Fibroblast of mammary gland (primary cell): ENCODE results near the gene OBSCN.

ENCODE experiments used
- DNase-seq: peaks from one replicate; pipeline ENCODE4 v3.0.0-alpha.2; 2010; ENCODE audit warnings: low read depth
- H3K4me3 ChIP-seq: 2 replicates; pipeline ENCODE4 v1.5.1; 2011; ENCODE audit warnings: low read depth, mild to moderate bottlenecking, low read length, moderate library complexity; ENCODE audit not compliant: control insufficient read depth
- CTCF ChIP-seq: conservative IDR thresholded peaks from 2 replicates; pipeline ENCODE4 v1.5.1; 2011; ENCODE audit warnings: low read depth, low read length, inconsistent platforms; ENCODE audit not compliant: control insufficient read depth, insufficient read depth

The OBSCN gene

DNA sequence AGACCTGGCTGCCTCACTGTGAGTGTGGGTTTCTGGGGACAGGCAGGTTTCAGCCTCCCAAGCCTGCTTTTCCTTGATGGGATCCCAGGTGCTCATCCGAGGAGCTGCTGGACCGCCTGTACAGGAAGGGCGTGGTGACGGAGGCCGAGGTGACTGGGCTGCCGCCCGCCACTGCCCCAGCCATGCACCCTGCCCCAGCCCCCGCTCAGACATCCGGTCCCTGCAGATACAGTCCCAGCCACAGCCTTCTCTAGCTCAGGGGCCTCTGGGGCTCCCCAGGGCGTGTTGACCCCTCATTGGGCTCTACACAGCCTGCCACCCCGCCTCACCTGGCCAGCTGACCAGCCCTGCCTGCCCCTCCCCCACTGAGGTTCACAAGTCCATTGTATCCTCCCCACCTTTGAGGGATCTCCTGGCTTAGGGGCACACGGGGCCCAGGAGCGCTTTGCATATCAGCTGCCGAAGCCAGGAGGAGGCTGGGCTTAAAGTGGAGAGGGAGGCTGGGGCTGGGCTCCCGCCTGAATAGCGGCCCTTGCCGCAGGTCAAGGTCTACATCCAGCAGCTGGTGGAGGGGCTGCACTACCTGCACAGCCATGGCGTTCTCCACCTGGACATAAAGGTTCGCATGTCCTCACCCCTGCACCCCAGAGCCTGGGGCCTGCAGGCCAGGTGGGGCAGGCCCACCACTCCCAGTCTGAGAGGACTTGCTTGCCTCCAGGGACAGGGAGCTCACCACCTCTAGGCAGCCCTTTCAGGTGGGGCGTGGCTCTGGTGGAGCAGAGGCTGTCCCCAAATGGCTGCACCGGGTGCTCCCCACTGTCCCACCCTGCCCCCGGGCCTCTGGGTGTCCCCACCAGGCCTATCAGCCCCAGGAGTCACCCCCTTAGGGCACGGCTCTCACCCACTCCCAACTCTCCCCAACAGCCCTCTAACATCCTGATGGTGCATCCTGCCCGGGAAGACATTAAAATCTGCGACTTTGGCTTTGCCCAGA lies 160.3 kb downstream of the OBSCN start:
- TF ChIP-seq CTCF = no peak
- H3K4me3 ChIP-seq = no peak overlapping the region
- no peak for DNase-seq

- DNase-seq = no peak
- TF ChIP-seq CTCF = no peak
Observed at GRCh38 chr1:228368801-228369607, 161.2 kb downstream of the OBSCN start.

GRCh38 chr1:228369608-228370438 lies 162.0 kb downstream of the OBSCN start:
- no peak for DNase-seq
- no peak for TF ChIP-seq CTCF

More at GRCh38 chr1:228368801-228369607, 161.2 kb downstream of the OBSCN start:
- H3K4me3 ChIP-seq = no peak overlapping the region

GRCh38 chr1:228370439-228370940 lies 162.6 kb downstream of the OBSCN start:
- no peak overlapping the region for H3K4me3 ChIP-seq
- no peak for TF ChIP-seq CTCF
- no peak for DNase-seq

More at GRCh38 chr1:228369608-228370438, 162.0 kb downstream of the OBSCN start:
- H3K4me3 ChIP-seq = no peak overlapping the region

DNA sequence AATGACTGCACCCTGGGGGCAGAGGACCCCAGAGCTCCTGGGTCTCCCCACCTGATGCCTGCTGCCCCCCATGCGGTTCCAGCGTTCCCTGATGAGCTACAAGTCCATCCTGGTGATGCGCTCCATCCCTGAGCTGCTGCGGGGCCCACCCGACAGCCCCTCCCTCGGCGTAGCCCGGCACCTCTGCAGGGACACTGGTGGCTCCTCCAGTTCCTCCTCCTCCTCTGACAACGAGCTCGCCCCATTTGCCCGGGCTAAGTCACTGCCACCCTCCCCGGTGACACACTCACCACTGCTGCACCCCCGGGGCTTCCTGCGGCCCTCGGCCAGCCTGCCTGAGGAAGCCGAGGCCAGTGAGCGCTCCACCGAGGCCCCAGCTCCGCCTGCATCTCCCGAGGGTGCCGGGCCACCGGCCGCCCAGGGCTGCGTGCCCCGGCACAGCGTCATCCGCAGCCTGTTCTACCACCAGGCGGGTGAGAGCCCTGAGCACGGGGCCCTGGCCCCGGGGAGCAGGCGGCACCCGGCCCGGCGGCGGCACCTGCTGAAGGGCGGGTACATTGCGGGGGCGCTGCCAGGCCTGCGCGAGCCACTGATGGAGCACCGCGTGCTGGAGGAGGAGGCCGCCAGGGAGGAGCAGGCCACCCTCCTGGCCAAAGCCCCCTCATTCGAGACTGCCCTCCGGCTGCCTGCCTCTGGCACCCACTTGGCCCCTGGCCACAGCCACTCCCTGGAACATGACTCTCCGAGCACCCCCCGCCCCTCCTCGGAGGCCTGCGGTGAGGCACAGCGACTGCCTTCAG lies 163.3 kb downstream of the OBSCN start:
- DNase-seq = no peak
- H3K4me3 ChIP-seq = no peak overlapping the region
- TF ChIP-seq CTCF = no peak
